DOHH2 (cell line): ENCODE results near the gene FASN.

Experiments
- CTCF ChIP-seq: fragments of 200-600 bp; sonication (generic); IDR thresholded peaks from one replicate; pipeline ENCODE4 v1.5.1; 2014; ENCODE audit warnings: antibody characterized with exemption, mild to moderate bottlenecking, low read depth, low read length; ENCODE audit not compliant: poor library complexity, severe bottlenecking
- EZH2phosphoT487 ChIP-seq: fragments of 200-600 bp; sonication (generic); IDR thresholded peaks from 2 replicates; pipeline ENCODE4 v1.6.1; 2017; ENCODE audit warnings: borderline replicate concordance, mild to moderate bottlenecking, antibody characterized with exemption, low read length, moderate library complexity, mixed read lengths

- TF ChIP-seq CTCF (no peak), EZH2phosphoT487 (no peak)
Observed at GRCh38 chr17:82049521-82049971, 48.5 kb downstream of the FASN start.
